ENCODE data around the gene GRK1.

GRCh38 chr13:113671066-113672001, 4.3 kb downstream of the GRK1 start:
- no peak for TF ChIP-seq CTCF (conservative IDR thresholded peaks at IDR 0.05; ENCODE audit: low read depth, low read length)
- no peak for TF ChIP-seq POLR2A (IDR thresholded peaks at IDR 0.05; ENCODE audit: low read depth, low read length)
- no peak for TF ChIP-seq RAD21 (IDR thresholded peaks at IDR 0.05; ENCODE audit: low read length)
- no peak for TF ChIP-seq RFX5 (IDR thresholded peaks at IDR 0.05; ENCODE audit: low read depth, low read length)
- no peak for TF ChIP-seq MAFK (IDR thresholded peaks at IDR 0.05; ENCODE audit: low read depth, low read length)
- no peak for TF ChIP-seq FOS (IDR thresholded peaks at IDR 0.05; ENCODE audit: low read depth, low read length)
- TF ChIP-seq CHD1 (IDR thresholded peaks at IDR 0.05; ENCODE audit: low read depth, low read length) = no peak
- no peak for TF ChIP-seq MXI1 (IDR thresholded peaks at IDR 0.05; ENCODE audit: borderline replicate concordance, low read depth, low read length)

All from IMR-90 (cell line).